SK-N-MC (cell line): ENCODE results near the gene ZBTB3.

ENCODE experiments used
- DNase-seq: peaks from one replicate; pipeline ENCODE4 v3.0.0-alpha.2; 2011; ENCODE audit warnings: low read depth, low spot score
- H3K27ac ChIP-seq: fragments of 200-600 bp; sonication (generic); 2 replicates; pipeline ENCODE4 v1.5.1; 2016; ENCODE audit warnings: mixed run types
- H3K36me3 ChIP-seq: fragments of 200-600 bp; sonication (generic); 2 replicates; pipeline ENCODE4 v1.6.1; 2017; ENCODE audit warnings: antibody characterized with exemption, low read length, mixed read lengths; ENCODE audit not compliant: insufficient read depth
- H3K4me3 ChIP-seq: fragments of 200-600 bp; sonication (generic); 2 replicates; pipeline ENCODE4 v1.5.1; 2016
- H3K9ac ChIP-seq: fragments of 200-600 bp; sonication (generic); 2 replicates; pipeline ENCODE4 v1.8.0; 2017; ENCODE audit warnings: mixed run types, mixed read lengths; ENCODE audit not compliant: insufficient read length
- H3K9me3 ChIP-seq: fragments of 200-600 bp; sonication (generic); 2 replicates; pipeline ENCODE4 v1.6.1; 2017; ENCODE audit warnings: low read depth, mild to moderate bottlenecking, antibody characterized with exemption, low read length, moderate library complexity, mixed read lengths
- EZH2 ChIP-seq: fragments of 200-600 bp; sonication (generic); IDR thresholded peaks from one replicate; pipeline ENCODE4 v1.6.1; 2017; ENCODE audit warnings: antibody characterized with exemption
- FOXP2 ChIP-seq: optimal IDR thresholded peaks from 2 replicates; pipeline ENCODE3; 2011; ENCODE audit warnings: mild to moderate bottlenecking, moderate library complexity; ENCODE audit not compliant: insufficient read depth; ENCODE audit errors: extremely low read length, control extremely low read depth
- POLR2AphosphoS5 ChIP-seq: IDR thresholded peaks from 2 replicates; pipeline ENCODE4 v1.6.1; 2012; ENCODE audit warnings: mild to moderate bottlenecking, low read depth, low read length, borderline replicate concordance

ZBTB3 gene

GRCh38 chr11:62788991-62789390, 35.0 kb upstream of the ZBTB3 start:
- no peak for DNase-seq
- peak overlapping the region; percentile 51; the same call in 1 of the 2 replicates for H3K27ac ChIP-seq
- H3K4me3 ChIP-seq = no peak overlapping the region
- no peak for TF ChIP-seq EZH2
- TF ChIP-seq POLR2AphosphoS5 = no peak
- no peak for TF ChIP-seq FOXP2
- no peaks in the 10 kb centered on the region for H3K9me3 ChIP-seq
- H3K36me3 ChIP-seq = peaks cover 41% of the 10 kb centered on the region
- H3K9ac ChIP-seq = no peak overlapping the region

- no peak for TF ChIP-seq FOXP2
- TF ChIP-seq EZH2 = no peak
- peak; percentile 99 for TF ChIP-seq POLR2AphosphoS5
- peak; percentile 88 for DNase-seq
- peaks cover 32% of the 10 kb centered on the region for H3K36me3 ChIP-seq
- peak within 1 kb of the TSS; percentile 92 for H3K9ac ChIP-seq
- no peaks in the 10 kb centered on the region for H3K9me3 ChIP-seq
- H3K27ac ChIP-seq = peak within 1 kb of the TSS; percentile 89
- peak within 1 kb of the TSS; percentile 85 for H3K4me3 ChIP-seq
These were observed 33.2 kb upstream of the ZBTB3 start, which contains the start of gene TMEM179B for GRCh38 chr11:62787005-62787759. TSS of gene TMEM179B (plus strand) at chr11:62787402. CDS start at chr11:62787432, 30 bp downstream.

DNA sequence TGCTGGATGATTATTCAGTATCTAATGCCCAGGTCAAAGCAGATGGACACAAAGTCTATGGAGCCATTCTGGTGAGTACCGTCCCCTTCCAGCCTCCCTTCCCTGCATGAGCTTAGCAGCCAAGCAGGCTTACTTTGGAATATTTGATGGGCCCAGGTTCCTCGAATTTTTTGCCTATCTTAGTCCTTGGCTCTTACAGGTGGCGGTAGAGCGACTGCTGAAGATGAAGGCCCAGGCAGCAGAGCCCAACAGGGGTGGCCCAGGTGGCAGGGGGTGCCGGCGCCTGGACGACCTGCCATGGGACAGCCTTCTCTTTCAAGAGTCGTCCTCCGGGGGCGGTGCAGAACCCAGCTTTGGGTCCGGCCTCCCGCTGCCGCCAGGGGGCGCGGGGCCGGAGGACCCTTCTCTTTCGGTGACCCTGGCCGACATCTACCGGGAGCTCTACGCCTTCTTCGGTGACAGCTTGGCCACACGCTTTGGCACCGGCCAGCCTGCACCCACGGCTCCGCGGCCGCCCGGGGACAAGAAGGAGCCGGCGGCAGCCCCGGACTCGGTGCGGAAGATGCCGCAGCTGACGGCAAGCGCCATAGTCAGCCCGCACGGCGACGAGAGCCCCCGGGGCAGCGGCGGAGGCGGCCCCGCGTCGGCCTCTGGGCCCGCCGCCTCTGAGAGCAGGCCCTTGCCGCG, 32.5 kb upstream of the ZBTB3 start:
- Histone ChIP-seq H3K27ac (peak overlapping the region; percentile 89), H3K9me3 (no peaks in the 10 kb centered on the region), H3K9ac (peak overlapping the region; percentile 92), H3K36me3 (peaks cover 35% of the 10 kb centered on the region), H3K4me3 (peak overlapping the region; percentile 85)
- no peak for DNase-seq
- TF ChIP-seq POLR2AphosphoS5 = no peak
- no peak for TF ChIP-seq FOXP2
- no peak for TF ChIP-seq EZH2

DNA sequence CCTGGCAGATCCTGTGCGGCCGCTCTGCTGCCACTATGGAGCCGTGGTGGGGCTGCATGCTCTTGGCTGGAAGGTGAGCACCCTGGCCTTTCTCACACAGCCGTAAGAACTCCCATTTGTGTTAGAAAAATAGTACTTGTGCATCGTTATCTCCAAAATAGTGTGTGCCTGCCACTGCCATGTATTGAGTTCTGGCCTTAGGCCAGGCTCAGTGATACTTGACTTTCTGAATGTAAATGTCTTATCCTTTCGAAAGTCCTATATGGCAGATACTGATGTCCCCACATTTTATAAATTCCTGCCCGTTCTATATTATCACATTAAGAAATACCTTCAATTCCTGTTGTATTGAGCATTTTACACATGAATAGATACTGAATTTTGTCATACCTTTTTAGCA, 28.8 kb upstream of the ZBTB3 start:
- TF ChIP-seq FOXP2 (no peak), POLR2AphosphoS5 (no peak)
- Histone ChIP-seq H3K27ac (no peak overlapping the region), H3K36me3 (peaks cover 35% of the 10 kb centered on the region), H3K9me3 (no peaks in the 10 kb centered on the region), H3K9ac (no peak overlapping the region), H3K4me3 (no peak overlapping the region)
- no peak for DNase-seq

GRCh38 chr11:62778441-62778840, 24.5 kb upstream of the ZBTB3 start:
- H3K4me3 ChIP-seq = no peak overlapping the region
- no peaks in the 10 kb centered on the region for H3K9me3 ChIP-seq
- no peak for TF ChIP-seq POLR2AphosphoS5
- no peak for TF ChIP-seq FOXP2
- no peak for TF ChIP-seq EZH2
- DNase-seq = no peak
- H3K36me3 ChIP-seq = peaks cover 58% of the 10 kb centered on the region; the same call in 1 of the 2 replicates
- H3K9ac ChIP-seq = no peak overlapping the region
- no peak overlapping the region for H3K27ac ChIP-seq

DNA sequence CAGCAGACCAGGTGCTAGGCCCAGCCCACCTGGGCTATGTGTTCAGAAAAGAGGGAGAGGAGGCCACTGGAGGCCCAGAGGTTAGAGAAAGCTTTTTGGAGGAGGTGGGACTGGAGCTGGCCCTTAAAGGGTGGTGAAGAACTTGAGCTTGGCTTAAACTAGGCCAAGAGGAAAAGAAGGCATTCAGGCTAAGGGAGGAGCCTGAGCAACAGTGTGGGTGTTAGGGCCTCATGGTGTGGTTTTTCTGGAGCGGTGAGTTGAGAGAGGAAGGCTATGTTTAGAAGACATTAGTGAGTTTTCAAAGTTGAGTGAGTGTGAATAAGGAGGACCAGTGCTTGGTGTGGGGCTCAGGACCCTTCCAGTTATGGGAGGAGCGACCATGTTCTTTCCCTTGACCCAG, 23.4 kb upstream of the ZBTB3 start:
- no peak for TF ChIP-seq FOXP2
- no peak for TF ChIP-seq EZH2
- TF ChIP-seq POLR2AphosphoS5 = no peak
- peaks cover 54% of the 10 kb centered on the region; the same call in 1 of the 2 replicates for H3K36me3 ChIP-seq

DNA sequence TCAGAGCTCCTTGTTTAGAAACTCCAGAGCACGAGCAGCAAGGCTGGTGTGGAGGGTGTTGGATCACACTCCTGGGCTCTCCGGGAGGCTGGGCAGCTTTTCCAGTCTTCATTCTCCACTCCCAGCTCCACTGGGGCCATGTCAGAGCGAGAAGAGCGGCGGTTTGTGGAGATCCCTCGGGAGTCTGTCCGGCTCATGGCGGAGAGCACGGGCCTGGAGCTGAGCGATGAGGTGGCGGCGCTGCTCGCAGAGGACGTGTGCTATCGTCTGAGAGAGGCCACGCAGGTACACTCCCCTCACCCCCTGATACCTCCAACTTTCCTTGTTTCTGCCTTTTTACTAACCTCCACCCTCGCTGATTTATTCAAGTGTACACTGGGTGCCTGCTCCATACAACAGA, 21.7 kb upstream of the ZBTB3 start:
- no peak overlapping the region for H3K27ac ChIP-seq
- H3K9me3 ChIP-seq = no peaks in the 10 kb centered on the region
- no peak overlapping the region for H3K9ac ChIP-seq
- no peak for DNase-seq
- no peak overlapping the region for H3K4me3 ChIP-seq
- TF ChIP-seq EZH2 (no peak), POLR2AphosphoS5 (no peak), FOXP2 (no peak)
- peaks cover 46% of the 10 kb centered on the region; the same call in 1 of the 2 replicates for H3K36me3 ChIP-seq

More for the DNA sequence above, 23.4 kb upstream of the ZBTB3 start:
- Histone ChIP-seq H3K9me3 (no peaks in the 10 kb centered on the region), H3K4me3 (no peak overlapping the region), H3K9ac (no peak overlapping the region), H3K27ac (no peak overlapping the region)
- DNase-seq = no peak

- H3K27ac ChIP-seq = no peak overlapping the region
- TF ChIP-seq EZH2 (no peak), POLR2AphosphoS5 (no peak), FOXP2 (no peak)
- no peak for DNase-seq
- H3K9me3 ChIP-seq = no peaks in the 10 kb centered on the region
- no peak overlapping the region for H3K9ac ChIP-seq
- H3K4me3 ChIP-seq = no peak overlapping the region
- H3K36me3 ChIP-seq = peaks cover 41% of the 10 kb centered on the region; the same call in 1 of the 2 replicates
These were observed 20.4 kb upstream of the ZBTB3 start for GRCh38 chr11:62774407-62774806.

DNA sequence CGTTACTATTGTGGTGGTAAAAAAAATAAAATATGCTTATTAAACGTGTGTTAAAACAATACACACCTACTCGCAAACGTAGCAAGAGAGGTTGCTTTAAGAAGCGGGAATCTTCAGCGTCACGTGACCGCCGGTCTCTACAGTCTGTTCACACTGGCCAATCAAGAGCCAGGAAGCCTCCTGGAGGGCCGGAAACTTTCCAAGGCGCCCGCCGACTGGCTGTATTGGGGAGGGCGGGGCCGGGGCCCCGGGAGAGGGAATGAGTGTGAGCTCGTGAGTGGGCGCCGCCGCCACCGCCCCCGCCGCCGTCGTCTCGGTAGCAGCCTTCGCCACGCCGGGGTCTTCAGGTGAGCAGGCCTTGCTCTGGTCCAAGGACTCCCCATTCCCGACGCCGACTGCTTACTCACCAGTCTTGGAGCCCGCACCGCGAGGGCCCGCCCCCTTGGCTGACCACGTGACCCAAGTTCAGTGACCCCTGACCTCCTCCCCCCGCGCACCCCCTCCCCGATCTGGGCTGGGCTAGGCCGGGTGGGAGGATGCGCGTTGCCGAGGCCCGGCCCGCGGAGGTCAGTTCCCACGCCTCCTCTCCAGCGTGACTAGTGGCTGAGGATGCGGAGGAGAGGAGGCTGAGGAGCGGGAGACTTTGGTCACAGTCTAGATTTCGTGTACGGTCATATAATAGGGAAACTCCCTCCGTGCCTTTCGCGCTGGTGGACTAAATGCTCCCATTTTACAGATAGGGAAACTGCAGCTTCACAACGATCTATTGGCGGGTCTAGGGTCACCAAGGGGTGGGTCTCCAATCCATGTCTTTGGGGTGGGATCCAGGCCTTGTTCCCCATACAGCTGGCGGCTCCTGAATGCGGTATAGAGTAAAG, 17.4 kb upstream of the ZBTB3 start, which contains the start of gene TAF6L:
Gene TAF6L (plus strand): TSS at position 253 of the 878 bp plus-strand sequence. CDS start 4,388 bp downstream, outside the sequence.
- Histone ChIP-seq H3K27ac (peak within 1 kb of the TSS; percentile 87), H3K4me3 (peak within 1 kb of the TSS; percentile 93), H3K9me3 (no peaks in the 10 kb centered on the region), H3K36me3 (peaks cover 28% of the 10 kb centered on the region; the same call in 1 of the 2 replicates), H3K9ac (peak within 1 kb of the TSS; percentile 86)
- peak; percentile 80 for DNase-seq
- TF ChIP-seq POLR2AphosphoS5 (peak; percentile 75; the same call in 1 of the 2 replicates), FOXP2 (no peak), EZH2 (no peak)
